ENCODE measurements around the gene IVL. TPM values are rescaled to one million over a fixed set of nuclear protein-coding genes. Genes with fewer than 3 reads are reported as not detected.

The IVL gene
- total RNA-seq, 1 experiment from 2014 or later, result 0.55 TPM

GRCh38 chr1:152884966-152885624 is 23.3 kb upstream of the IVL start:
- ChIA-PET POLR2A (ENCODE audit: unreplicated experiment) (no interaction called here), CTCF (no interaction called here)
- H3K27me3 ChIP-seq (ENCODE audit: low read length), result no peaks in the 10 kb centered on the region
- H3K4me3 ChIP-seq (ENCODE audit: low read length), result no peak overlapping the region
- no TSS peak for BruUV-seq (replicated peaks)
- no peak overlapping the region for H3K4me2 ChIP-seq (ENCODE audit: low read length)
- no peaks in the 10 kb centered on the region for H3K36me3 ChIP-seq (ENCODE audit: low read depth, low read length)
- no peaks in the 10 kb centered on the region for H3K9me3 ChIP-seq (ENCODE audit: low read length)
- TF ChIP-seq EZH2phosphoT487 (IDR thresholded peaks at IDR 0.05; ENCODE audit: borderline replicate concordance, low read length), result no peak
- no peak for TF ChIP-seq EZH2 (IDR thresholded peaks at IDR 0.05; ENCODE audit: low read length, unreplicated experiment)
- TF ChIP-seq CTCF (conservative IDR thresholded peaks at IDR 0.05; ENCODE audit: low read depth, low read length), result no peak
- peak; percentile 32 for DNase-seq
- no peaks in the 10 kb centered on the region for H3F3A ChIP-seq (ENCODE audit: low read length, unreplicated experiment)
- no peak overlapping the region for H3K9ac ChIP-seq (ENCODE audit: low read length)
- peaks cover 7% of the 10 kb centered on the region; the same call in 1 of the 2 replicates for H3K4me1 ChIP-seq (ENCODE audit: insufficient read depth, low read length)
- H2AFZ ChIP-seq (ENCODE audit: low read length), result no peak overlapping the region
- H3K79me2 ChIP-seq (ENCODE audit: low read length), result no peaks in the 10 kb centered on the region
- H3K9me2 ChIP-seq (replicated peaks; ENCODE audit: low read length), result no peaks in the 10 kb centered on the region
- intact Hi-C loops (cut with micrococcal nuclease), result no loop called here
- no peaks in the 10 kb centered on the region for H4K20me1 ChIP-seq (ENCODE audit: low read length)
- no peak overlapping the region for H3K27ac ChIP-seq (ENCODE audit: low read length)
- no peak for ATAC-seq

- Histone ChIP-seq H3K4me3 (ENCODE audit: low read length) (no peak overlapping the region), H3K36me3 (ENCODE audit: low read depth, low read length) (no peaks in the 10 kb centered on the region), H3K9me3 (ENCODE audit: low read length) (no peaks in the 10 kb centered on the region), H3K79me2 (ENCODE audit: low read length) (no peaks in the 10 kb centered on the region), H3K4me2 (ENCODE audit: low read length) (no peak overlapping the region), H4K20me1 (ENCODE audit: low read length) (no peaks in the 10 kb centered on the region), H3K27ac (ENCODE audit: low read length) (no peak overlapping the region), H3F3A (ENCODE audit: low read length, unreplicated experiment) (no peaks in the 10 kb centered on the region), H3K9ac (ENCODE audit: low read length) (no peak overlapping the region), H3K4me1 (ENCODE audit: insufficient read depth, low read length) (peaks cover 7% of the 10 kb centered on the region; the same call in 1 of the 2 replicates), H2AFZ (ENCODE audit: low read length) (no peak overlapping the region), H3K9me2 (replicated peaks; ENCODE audit: low read length) (no peaks in the 10 kb centered on the region), H3K27me3 (ENCODE audit: low read length) (no peaks in the 10 kb centered on the region)
- DNase-seq (no peak), ATAC-seq (no peak)
- ChIA-PET CTCF (no interaction called here), POLR2A (ENCODE audit: unreplicated experiment) (no interaction called here)
- no TSS peak for BruUV-seq (replicated peaks)
- intact Hi-C loops (cut with micrococcal nuclease), result no loop called here
- TF ChIP-seq EZH2 (IDR thresholded peaks at IDR 0.05; ENCODE audit: low read length, unreplicated experiment) (no peak), CTCF (conservative IDR thresholded peaks at IDR 0.05; ENCODE audit: low read depth, low read length) (no peak), EZH2phosphoT487 (IDR thresholded peaks at IDR 0.05; ENCODE audit: borderline replicate concordance, low read length) (no peak)
Measured at GRCh38 chr1:152886085-152886484, 22.3 kb upstream of the IVL start.

GRCh38 chr1:152886758-152887409 is 21.5 kb upstream of the IVL start:
- no peaks in the 10 kb centered on the region for H3F3A ChIP-seq (ENCODE audit: low read length, unreplicated experiment)
- no peak overlapping the region for H2AFZ ChIP-seq (ENCODE audit: low read length)
- H4K20me1 ChIP-seq (ENCODE audit: low read length), result no peaks in the 10 kb centered on the region
- no TSS peak for BruUV-seq (replicated peaks)
- no peaks in the 10 kb centered on the region for H3K9me3 ChIP-seq (ENCODE audit: low read length)
- H3K79me2 ChIP-seq (ENCODE audit: low read length), result no peaks in the 10 kb centered on the region
- no peaks in the 10 kb centered on the region for H3K36me3 ChIP-seq (ENCODE audit: low read depth, low read length)
- TF ChIP-seq EZH2phosphoT487 (IDR thresholded peaks at IDR 0.05; ENCODE audit: borderline replicate concordance, low read length) (no peak), EZH2 (IDR thresholded peaks at IDR 0.05; ENCODE audit: low read length, unreplicated experiment) (no peak), CTCF (conservative IDR thresholded peaks at IDR 0.05; ENCODE audit: low read depth, low read length) (no peak)
- H3K27me3 ChIP-seq (ENCODE audit: low read length), result no peaks in the 10 kb centered on the region
- no peak overlapping the region for H3K4me2 ChIP-seq (ENCODE audit: low read length)
- H3K9me2 ChIP-seq (replicated peaks; ENCODE audit: low read length), result no peaks in the 10 kb centered on the region
- no peak overlapping the region for H3K4me3 ChIP-seq (ENCODE audit: low read length)
- H3K9ac ChIP-seq (ENCODE audit: low read length), result no peak overlapping the region
- peaks cover 7% of the 10 kb centered on the region; the same call in 1 of the 2 replicates for H3K4me1 ChIP-seq (ENCODE audit: insufficient read depth, low read length)
- ChIA-PET POLR2A (ENCODE audit: unreplicated experiment) (no interaction called here), CTCF (no interaction called here)
- intact Hi-C loops (cut with micrococcal nuclease), result no loop called here
- H3K27ac ChIP-seq (ENCODE audit: low read length), result no peak overlapping the region
- DNase-seq (no peak), ATAC-seq (no peak)

All from PC-3 (cell line).